ENCODE measurements around the gene NDUFA8. TPM values are rescaled to one million over a fixed set of nuclear protein-coding genes. Genes with fewer than 3 reads are reported as not detected.

The NDUFA8 gene
- polyA plus RNA-seq, 1 donor (not counting 4 experiments of a cell fraction or from before 2014, with no cell fraction given), result 105 TPM

DNA sequence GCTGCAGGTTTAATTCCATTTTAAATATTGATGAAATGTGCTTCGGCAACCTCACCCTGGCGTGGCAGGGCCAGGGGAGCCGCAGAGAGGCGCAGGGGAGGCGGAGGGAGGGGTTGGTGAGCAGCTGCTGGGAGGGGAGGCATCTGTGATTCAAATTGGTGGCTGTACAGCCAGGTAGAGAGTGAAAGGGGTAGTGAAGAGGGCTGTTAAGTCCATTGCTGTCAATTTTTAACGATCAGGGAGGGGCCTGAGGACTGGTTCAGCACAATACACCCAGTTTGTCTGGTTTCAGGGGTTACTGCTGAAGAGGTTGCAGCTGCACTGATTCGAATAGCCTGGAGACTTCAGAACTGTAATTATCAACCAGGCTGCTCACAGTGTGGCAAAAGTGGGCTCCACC, 37.8 kb upstream of the NDUFA8 start:
- Histone ChIP-seq H2AFZ (ENCODE audit: control insufficient read depth, low read length) (no peak overlapping the region), H3K4me3 (ENCODE audit: control insufficient read depth in 2 of 3, extremely low read depth in 1 of 3, insufficient read depth in 2 of 3, low read depth in 1 of 3, low read length in 3 of 3) (no peak overlapping the region), H3K9me1 (ENCODE audit: control insufficient read depth, extremely low read depth, insufficient read depth, low read length) (no peaks in the 10 kb centered on the region), H3K79me2 (ENCODE audit: control insufficient read depth, insufficient read depth, low read length) (no peaks in the 10 kb centered on the region), H3K9ac (ENCODE audit: control insufficient read depth, extremely low read depth, insufficient read depth, low read length) (no peak overlapping the region), H3K9me3 (ENCODE audit: control insufficient read depth, low read depth, low read length) (no peaks in the 10 kb centered on the region), H3K27me3 (ENCODE audit: control insufficient read depth, extremely low read depth, insufficient read depth, low read length) (peaks cover 15% of the 10 kb centered on the region), H3K36me3 (ENCODE audit: control insufficient read depth in 2 of 2, extremely low read depth in 1 of 2, insufficient read depth in 2 of 2, low read length in 2 of 2) (no peaks in the 10 kb centered on the region), H3K27ac (ENCODE audit: control insufficient read depth, insufficient read depth, low read length) (no peak overlapping the region), H3K4me2 (ENCODE audit: control insufficient read depth, extremely low read depth, insufficient read depth, low read depth, low read length) (no peak overlapping the region), H3K4me1 (ENCODE audit: control insufficient read depth, extremely low read depth, insufficient read depth, low read length) (no peaks in the 10 kb centered on the region), H4K20me1 (ENCODE audit: control insufficient read depth, extremely low read depth, insufficient read depth, low read length) (no peaks in the 10 kb centered on the region)
- dilution Hi-C loops (cut with MboI; ENCODE audit: extremely low pct_ligation_motif_present, low sequenced_read_pairs), result no loop called here
- FAIRE-seq, result no peak
- TF ChIP-seq, protein P1, sequence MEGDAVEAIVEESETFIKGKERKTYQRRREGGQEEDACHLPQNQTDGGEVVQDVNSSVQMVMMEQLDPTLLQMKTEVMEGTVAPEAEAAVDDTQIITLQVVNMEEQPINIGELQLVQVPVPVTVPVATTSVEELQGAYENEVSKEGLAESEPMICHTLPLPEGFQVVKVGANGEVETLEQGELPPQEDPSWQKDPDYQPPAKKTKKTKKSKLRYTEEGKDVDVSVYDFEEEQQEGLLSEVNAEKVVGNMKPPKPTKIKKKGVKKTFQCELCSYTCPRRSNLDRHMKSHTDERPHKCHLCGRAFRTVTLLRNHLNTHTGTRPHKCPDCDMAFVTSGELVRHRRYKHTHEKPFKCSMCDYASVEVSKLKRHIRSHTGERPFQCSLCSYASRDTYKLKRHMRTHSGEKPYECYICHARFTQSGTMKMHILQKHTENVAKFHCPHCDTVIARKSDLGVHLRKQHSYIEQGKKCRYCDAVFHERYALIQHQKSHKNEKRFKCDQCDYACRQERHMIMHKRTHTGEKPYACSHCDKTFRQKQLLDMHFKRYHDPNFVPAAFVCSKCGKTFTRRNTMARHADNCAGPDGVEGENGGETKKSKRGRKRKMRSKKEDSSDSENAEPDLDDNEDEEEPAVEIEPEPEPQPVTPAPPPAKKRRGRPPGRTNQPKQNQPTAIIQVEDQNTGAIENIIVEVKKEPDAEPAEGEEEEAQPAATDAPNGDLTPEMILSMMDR (optimal IDR thresholded peaks at IDR 0.05 in 1 of 3, IDR thresholded peaks at IDR 0.05 in 1 of 3, conservative IDR thresholded peaks at IDR 0.05 in 1 of 3; ENCODE audit: extremely low read depth in 1 of 3, insufficient read depth in 2 of 3, low read length in 3 of 3), result no peak
- TF ChIP-seq EZH2 (IDR thresholded peaks at IDR 0.05; ENCODE audit: low read length), result no peak
- no peak for DNase-seq (ENCODE audit: low read depth, low spot score)

DNA sequence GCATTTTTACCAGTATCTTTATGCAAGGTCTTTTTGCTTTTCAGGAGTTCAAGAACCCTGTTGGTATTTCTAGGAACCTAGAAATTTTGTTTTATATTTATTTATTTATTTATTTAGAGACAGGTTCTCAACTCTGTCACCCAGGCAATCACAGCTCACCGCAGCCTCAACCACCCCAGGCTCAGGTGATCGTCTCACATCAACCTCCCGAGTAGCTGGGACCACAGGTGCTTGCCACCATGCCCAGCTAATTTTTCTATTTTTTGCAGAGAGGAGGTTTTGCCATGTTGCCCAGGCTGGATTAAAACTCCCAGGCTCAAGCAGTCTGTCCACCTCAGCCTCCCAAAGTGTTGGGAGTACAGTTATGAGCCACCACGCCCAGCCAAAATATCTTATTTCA, 36.3 kb upstream of the NDUFA8 start:
- Histone ChIP-seq H3K9me1 (ENCODE audit: control insufficient read depth, extremely low read depth, insufficient read depth, low read length) (no peaks in the 10 kb centered on the region), H3K4me1 (ENCODE audit: control insufficient read depth, extremely low read depth, insufficient read depth, low read length) (peaks cover 9% of the 10 kb centered on the region), H3K79me2 (ENCODE audit: control insufficient read depth, insufficient read depth, low read length) (no peaks in the 10 kb centered on the region), H3K4me3 (ENCODE audit: control insufficient read depth in 2 of 3, extremely low read depth in 1 of 3, insufficient read depth in 2 of 3, low read depth in 1 of 3, low read length in 3 of 3) (no peak overlapping the region), H3K9ac (ENCODE audit: control insufficient read depth, extremely low read depth, insufficient read depth, low read length) (no peak overlapping the region), H3K4me2 (ENCODE audit: control insufficient read depth, extremely low read depth, insufficient read depth, low read depth, low read length) (no peak overlapping the region), H3K27me3 (ENCODE audit: control insufficient read depth, extremely low read depth, insufficient read depth, low read length) (peaks cover 15% of the 10 kb centered on the region), H3K9me3 (ENCODE audit: control insufficient read depth, low read depth, low read length) (no peaks in the 10 kb centered on the region), H3K36me3 (ENCODE audit: control insufficient read depth in 2 of 2, extremely low read depth in 1 of 2, insufficient read depth in 2 of 2, low read length in 2 of 2) (no peaks in the 10 kb centered on the region), H2AFZ (ENCODE audit: control insufficient read depth, low read length) (no peak overlapping the region), H3K27ac (ENCODE audit: control insufficient read depth, insufficient read depth, low read length) (no peak overlapping the region), H4K20me1 (ENCODE audit: control insufficient read depth, extremely low read depth, insufficient read depth, low read length) (no peaks in the 10 kb centered on the region)
- FAIRE-seq, result no peak
- TF ChIP-seq EZH2 (IDR thresholded peaks at IDR 0.05; ENCODE audit: low read length), result no peak
- TF ChIP-seq, protein P1 (optimal IDR thresholded peaks at IDR 0.05 in 1 of 3, IDR thresholded peaks at IDR 0.05 in 1 of 3, conservative IDR thresholded peaks at IDR 0.05 in 1 of 3; ENCODE audit: extremely low read depth in 1 of 3, insufficient read depth in 2 of 3, low read length in 3 of 3), result no peak
- dilution Hi-C loops (cut with MboI; ENCODE audit: extremely low pct_ligation_motif_present, low sequenced_read_pairs), result no loop called here
- DNase-seq (ENCODE audit: low read depth, low spot score), result no peak
